Measurements from ENCODE around the gene TCF12.

GRCh38 chr15:57018151-57018550, 99.7 kb downstream of the TCF12 start:
- TF ChIP-seq REST (IDR thresholded peaks at IDR 0.05; ENCODE audit: insufficient replicate concordance, low read depth) (no peak), CTCF (IDR thresholded peaks at IDR 0.05; ENCODE audit: insufficient read depth, low read length) (no peak)

Measured in HL-60 (cell line).